GM21381 (cell line): ENCODE results near the gene USP34.

Source experiments
- ATAC-seq: cut with Tn5 transposase; IDR thresholded peaks from one replicate; pipeline ENCODE4 v1.9.1; 2021; ENCODE audit warnings: mild to moderate bottlenecking, moderate library complexity; ENCODE audit not compliant: unreplicated experiment

Gene USP34

DNA sequence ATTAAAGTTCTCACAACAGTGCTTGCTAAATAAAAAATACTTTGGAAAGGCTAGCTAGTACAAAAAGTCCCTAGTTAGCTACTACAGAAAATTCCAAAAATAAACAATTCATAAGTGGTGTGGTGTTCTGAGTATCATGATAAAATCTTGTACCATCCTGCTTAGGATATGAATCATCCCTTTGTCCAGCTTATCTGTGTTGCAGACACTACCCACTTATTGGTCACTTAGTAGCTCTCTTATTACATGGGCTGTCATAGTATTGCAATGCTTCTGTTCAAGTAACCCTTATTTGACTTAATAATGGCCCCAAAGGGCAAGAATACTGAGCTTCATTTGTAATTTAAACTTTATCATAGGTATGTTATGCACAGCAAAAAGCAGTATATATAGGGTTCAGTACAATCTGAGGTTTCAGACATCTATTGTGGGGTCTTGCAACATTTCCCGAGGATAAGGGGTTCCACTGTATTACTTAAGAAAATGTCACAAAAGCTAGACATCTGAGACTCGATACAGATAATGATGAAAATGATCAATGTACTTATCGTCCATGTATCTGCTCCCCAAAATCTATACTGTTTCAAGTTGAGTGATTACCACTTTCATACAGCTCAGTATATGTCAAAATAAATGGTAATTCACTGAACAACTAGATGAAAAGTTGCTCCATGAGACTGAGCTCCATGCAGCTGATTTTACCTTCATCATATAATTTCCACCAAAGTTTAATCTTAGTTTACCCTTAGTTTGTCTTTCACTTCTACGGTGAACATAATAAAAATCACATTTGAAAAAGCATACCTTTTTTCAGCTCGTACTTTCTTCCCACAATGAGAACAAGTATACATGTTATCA lies 215.1 kb downstream of the USP34 start:
- no peak for ATAC-seq

DNA sequence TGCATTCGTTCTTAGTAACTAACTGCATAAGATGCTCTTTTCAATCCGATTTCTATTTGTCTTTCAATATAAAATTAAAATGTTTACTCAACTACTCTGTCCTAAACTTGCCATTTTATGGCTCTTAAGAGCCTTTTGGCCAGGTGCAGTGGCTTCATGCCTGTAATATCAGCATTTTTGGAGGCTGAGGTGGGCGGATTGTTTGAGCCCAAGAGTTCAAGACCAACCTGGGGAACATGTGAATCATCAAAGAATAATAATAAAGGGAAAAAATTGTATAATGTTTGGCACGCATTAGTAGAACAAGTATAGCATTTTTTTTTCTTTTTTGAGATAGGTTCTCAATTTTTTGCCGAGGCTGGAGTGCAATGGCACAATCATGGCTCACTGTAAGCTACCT lies 216.4 kb downstream of the USP34 start:
- ATAC-seq = no peak

DNA sequence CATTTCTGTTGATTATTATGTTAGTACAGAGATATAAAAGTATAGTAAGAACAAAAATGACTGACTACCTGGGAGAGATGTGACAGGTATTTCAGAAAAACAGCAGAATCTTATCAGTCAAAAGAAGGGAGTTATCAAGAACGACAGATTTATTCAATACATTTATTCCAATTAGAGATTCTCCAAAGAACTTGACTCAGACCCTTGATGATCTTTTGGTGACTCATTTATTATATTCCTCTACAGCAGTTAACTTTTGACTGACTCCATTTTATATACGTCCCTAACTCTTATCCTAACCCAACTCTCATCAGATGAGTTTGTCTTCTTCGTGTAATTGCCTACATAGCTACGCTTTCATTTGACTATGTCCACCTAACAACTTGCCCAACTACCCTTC lies 217.8 kb downstream of the USP34 start:
- ATAC-seq = no peak

DNA sequence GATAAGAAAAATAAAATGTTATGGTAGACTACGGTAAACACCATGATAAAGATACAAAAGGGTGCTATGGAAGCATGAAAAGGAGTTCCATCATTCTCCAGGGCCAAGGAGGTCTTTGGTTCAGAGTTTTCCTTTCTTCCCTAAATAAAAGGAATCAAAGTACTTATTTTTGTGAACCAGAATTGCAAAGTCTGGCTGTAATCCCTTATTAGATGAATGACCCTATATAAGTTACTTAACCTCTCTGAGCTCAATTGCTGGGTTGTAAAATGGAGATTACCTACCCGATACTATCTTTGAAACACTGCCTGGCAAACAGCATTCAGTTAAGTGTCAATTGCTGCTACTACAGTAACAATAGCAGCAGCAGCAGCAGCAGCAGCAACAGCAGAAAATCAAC lies 218.9 kb downstream of the USP34 start:
- no peak for ATAC-seq

DNA sequence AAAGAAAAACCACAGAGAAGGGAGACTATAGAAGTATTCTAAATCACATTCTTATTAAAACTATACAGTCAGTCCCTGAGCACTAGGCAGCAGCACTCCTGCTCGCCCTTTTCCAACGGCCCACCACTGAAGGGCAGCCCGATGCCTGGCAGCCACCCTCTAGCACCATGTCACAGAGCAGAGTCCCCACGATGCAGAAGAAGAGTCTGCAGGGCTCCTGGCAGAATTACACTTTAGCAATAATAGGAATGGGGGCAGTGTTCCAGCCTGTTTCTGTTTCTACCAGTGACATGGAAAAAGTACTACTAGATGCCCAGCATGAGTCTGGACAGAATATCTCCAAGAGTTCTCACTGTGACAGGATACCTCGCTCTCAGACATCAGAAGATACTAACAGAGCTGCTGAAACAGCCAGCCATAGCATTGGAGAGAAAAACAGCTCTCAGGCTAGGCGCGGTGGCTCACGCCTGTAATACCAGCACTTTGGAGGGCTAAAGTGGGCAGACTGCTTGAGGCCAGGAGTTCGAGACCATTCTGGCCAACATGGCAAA lies 221.3 kb downstream of the USP34 start:
- ATAC-seq = no peak

DNA sequence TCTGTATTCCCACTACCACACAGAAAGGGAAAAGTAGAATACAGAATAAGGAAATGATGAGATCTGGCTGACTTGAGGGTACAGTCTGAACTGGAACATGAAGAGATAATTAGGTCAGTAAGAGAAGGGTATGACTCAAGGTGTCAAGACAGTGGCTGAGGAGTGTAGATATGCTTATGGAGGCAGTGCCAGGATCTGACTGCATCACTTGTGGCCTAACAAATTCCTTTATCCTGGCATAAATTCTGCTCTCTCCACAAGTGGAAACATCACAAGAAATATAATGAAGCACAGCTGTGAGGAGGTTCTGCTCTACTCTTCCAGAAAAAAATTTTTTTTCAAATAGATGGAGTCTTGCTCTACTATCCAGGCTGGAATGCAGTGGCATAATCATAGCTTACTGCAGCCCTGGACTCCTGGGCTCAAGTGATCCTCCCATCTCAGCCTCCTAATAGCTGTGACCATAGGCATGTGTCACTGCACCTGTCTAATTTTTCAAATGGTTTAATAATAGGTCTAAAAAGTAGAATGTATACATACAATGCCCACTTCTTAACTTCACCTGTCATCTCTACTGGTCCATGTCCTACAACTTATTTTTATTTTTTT lies 223.6 kb downstream of the USP34 start:
- ATAC-seq = no peak

DNA sequence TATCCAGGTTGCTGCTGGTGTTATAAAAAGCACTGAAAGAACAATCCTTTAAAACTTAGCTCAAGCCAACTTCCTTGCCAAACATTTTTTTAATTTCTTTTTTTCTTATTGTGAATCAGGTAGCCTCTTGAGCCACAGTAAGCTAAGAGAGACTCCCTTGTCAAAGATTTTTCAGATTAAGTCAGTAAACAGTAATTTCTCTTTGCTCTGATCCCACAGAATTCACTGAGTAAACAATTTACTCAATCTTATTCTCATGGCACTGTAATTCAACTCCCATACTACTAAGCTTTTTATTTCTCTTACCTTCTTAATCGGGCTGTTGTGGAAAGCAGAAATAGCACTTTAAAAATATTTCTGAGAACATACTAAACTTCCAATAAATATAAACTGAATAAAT lies 226.2 kb downstream of the USP34 start:
- no peak for ATAC-seq

DNA sequence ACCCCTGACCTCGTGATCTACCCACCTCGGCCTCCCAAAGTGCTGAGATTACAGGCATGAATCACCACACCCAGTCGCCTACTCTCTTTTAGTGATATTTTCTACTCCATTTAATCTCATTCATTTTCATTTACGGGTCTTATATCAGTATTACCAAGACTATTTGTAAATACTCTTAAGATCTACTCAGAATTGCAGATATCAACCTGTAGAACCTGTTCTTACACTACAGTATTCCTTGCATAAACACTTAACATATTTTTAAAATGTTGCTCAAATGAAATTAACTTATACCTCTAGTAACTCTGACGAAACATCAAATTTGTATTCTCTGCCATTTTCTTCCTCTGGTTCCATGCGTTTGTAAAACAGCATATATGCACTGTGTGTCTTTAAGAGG lies 229.6 kb downstream of the USP34 start:
- no peak for ATAC-seq

DNA sequence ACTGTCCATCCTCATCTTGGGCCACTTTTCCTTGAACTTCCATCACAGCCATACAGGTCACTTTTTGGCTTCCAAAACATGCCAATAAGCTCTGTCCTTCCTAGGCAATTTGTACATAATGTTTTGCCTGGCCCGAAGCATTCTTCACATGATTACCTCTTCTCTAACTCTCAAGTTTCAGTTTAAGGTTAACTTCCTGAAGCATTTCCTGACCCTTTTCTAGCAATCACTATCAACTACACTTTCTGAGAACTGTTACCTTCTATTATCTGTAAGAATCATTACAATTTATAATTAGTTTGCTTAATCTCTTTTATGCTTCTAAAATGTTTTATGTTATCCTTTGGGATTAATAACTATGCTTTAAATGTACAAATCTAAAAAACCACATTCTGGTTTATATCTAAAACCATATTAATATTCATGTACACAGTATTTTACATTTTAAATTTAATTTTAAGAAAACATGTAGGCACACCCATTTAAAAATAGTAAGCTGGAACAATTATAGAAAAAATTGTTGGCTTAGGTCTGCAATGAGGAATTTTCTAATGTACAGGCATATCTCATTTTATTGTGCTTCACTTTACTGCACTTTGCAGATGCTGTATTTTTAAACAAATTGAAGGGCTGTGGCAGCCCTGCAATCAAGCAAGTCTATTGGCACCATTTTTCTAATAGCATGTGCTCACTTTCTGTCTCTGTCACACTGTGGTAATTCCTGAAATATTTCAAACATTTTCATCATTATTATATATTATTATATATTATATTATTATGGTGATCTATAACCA lies 232.5 kb downstream of the USP34 start:
- ATAC-seq = no peak

DNA sequence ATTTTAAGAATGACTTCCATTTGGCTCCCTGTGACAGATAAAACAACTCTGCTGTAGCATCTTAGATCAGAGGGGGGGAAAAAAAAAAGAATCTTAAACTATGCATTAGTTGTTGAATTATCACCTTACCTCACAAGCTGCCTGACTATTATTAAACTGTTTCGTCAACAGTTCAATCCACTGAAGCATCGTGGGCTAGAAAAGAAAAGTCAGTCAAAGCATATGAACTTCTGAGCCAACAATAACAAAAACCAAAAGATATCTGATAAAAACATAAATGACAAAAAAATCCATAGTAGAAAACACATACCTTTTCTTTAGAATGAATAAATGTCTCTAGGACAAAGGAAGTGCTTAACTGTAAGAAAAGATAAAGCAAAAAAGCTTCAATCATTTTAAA lies 235.2 kb downstream of the USP34 start:
- ATAC-seq = no peak

DNA sequence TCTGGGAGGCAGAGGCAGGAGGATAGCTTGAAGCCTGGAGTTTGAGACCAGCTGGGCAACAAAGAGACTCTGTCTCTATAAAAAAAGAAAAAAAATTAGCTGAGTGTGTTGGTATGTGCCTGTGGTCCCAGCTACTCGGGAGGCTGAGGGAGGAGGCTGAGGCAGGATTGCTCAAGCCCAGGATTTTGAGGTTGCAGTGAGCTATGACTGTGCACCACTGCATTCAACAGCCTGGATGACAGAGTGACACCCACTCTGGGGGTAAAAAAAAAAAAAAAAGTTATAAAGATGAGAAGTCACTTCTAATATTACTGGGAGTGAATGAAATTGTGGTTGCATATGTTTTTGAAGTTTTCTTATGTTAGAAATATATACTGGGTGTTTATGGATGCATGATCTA lies 237.3 kb downstream of the USP34 start:
- no peak for ATAC-seq

DNA sequence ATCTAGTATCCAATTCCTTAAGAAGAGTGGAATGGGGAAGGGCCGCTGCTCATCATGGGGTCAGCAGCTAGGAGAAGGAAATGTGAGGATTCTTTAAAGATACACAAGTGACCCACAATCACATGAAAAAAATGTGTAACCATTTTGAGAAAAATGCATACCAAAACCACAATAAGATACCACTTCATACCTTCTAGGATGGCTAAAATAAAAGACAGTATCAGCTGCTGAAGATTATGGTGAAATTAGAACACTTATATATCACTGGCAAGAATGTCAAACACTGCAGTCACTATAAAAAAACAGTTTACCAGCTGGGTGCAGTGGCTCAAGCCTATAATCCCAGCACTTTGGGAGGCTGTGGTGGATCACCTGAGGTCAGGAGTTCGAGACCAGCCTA lies 241.0 kb downstream of the USP34 start:
- ATAC-seq = no peak

DNA sequence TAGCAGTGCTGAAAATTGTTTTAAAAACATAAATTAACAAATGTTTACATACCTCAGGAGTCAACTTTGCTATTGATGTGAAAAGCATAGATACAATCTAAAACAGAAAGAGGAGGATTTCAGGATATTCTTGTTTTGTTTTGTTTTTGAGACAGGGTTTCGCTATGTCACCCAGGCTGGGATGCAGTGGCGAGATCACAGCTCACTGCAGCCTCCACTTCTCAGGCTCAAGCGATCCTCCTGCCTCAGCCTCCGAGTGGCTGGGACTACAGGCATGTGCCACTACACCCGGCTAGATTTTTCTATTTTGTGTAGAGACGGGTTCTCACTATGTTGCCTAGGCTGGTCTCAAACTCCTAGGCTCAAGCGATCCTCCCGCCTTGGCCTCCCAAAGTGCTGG lies 248.3 kb downstream of the USP34 start:
- no peak for ATAC-seq

DNA sequence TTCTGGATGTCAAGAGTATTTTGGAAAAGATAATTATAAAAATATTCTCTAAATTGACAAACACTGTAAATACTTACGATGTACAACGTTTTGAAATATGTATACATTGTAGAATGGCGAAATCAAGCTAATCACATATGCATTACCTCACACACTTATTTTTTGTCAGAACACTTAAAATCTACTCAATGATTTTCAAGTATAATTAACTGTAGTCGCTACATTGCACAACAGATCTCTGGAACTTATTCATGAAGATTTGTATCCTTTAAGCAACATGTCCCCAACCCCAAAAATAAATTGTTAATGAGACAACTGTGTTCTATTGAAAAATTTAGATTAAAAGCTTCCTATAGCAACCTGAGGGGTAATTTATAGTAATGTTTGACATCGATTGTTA lies 249.1 kb downstream of the USP34 start:
- no peak for ATAC-seq

DNA sequence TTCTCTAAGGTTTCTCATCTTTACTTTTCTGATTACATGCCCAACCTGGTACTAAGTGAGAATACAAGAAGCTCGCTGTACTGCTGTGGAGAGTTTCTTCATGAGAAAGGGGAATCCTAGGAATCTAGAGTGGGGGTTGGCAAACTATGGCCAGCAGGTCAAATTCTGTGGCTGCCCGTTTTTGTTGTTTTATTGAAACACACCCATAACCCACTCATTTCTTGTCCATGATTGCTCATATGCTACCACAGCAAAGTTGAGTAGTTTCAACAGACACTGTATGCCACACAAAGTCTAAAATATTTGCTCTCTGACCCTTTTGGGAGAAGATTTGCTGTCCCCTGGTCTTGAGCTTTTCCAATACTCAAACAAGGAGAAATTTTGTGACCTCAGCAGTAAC lies 250.1 kb downstream of the USP34 start:
- ATAC-seq = no peak

DNA sequence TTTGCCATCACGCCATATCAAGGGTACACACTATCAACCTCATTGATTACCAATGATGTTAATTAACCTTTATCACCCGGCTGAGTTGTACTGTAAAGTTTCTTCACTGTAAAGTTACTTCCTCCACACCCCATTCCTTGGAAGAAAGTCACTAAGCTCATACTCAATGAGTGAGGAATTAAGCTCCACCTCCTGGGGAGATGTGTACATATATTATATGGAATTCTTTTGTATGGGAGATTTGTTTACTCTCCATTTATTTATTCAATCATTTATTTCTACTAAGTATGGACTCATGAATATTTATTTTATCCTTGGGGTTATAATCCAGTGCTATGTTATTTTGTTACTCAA lies 252.1 kb downstream of the USP34 start:
- ATAC-seq = no peak

DNA sequence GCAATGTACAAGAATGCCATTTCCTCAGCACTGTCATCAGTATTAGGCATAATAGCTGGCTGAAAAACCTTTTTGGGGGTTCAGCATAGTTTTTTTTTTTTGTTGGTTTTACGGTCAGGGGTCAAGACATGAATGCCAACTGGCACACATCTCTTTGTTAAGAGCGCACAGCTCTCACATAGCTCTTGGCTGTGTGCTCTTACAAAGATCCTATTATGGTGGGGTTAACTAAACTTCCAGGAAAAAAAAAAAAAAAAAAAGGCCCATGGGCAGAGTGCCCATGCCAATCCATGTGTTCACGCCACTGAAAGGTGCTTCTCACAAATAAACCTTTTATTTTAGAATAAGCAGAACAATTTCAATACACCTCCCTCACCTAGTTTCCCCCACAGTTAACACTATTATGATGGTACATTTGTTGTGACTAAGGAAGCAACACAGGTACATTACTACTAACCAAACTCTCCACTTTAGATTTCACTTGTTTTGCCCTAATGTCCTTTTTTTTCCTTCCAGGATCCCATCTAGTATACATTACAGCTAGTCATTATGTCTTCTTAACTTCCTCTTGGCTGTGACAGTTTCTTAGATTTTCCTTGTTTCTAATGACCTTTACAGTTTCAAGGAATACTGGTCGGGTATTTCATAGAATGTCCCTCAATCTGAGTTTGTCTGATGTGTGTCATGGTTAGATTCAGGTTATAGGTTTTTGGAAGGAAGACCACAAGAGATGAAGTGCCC lies 252.6 kb downstream of the USP34 start:
- no peak for ATAC-seq

DNA sequence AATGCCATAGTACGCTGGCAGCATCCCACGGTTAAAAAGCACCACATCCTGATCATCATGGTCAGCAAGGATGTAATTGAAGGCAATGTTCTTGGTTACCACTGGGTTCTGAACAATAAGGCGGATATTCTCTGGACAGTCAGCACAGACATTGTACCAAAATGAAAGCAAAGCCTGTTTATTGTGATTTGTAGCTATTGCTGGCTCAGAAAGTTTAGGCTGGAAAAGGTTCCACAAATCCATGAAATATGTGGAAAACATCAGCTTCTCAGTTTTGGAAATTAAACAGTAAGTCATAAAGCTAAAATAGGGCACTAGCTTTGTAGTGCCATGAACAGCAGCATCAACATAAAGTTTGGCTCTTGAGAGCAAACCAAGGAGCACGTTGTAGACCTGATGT lies 256.7 kb downstream of the USP34 start:
- no peak for ATAC-seq

DNA sequence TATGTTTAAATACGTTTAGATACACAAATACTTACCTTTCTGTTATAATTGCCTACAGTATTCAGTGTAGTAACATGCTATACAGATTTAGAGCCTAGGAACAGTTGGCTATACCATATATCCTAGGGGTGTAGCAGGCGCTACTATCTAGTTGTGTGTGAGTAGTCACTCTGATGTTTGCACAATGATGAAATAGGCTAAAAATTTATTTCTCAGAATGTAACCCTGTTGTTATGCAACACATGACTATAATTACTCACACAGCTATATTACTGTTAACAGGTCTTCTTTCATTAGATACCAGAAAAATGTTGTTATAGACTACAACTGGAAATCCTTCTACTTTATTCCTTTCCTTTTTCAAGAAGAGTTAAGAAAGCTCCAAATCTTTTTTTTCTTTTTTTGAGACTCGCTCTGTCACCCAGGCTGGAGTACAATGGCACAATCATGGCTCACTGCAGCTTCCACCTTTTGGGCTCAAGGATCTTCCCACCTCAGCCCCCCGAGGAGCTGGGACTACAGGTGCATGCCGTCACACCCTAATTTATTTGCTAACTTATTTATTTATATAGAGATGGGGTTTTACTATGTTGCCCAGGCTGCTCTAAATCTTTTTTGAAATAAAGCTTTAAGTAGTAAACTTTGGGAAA lies 260.4 kb downstream of the USP34 start:
- ATAC-seq = no peak

DNA sequence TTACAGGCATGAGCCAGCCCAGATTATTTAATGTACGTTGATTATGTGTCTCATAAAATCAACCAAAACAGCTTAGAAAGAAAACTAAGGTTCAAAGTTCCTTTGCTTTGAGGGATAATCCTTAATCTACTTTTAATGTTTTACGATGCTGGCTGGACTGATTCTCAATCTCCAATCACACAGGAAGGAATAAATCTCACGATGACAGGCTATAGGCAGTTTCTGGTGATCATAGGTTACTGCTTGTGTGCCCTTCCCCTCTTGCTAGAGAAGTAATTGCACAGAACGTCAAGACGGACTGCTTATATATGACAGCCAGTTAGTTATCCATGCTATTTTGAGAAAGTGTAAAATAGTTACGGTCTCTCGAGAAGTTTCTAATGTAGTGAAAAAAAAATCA lies 265.8 kb downstream of the USP34 start:
- no peak for ATAC-seq

DNA sequence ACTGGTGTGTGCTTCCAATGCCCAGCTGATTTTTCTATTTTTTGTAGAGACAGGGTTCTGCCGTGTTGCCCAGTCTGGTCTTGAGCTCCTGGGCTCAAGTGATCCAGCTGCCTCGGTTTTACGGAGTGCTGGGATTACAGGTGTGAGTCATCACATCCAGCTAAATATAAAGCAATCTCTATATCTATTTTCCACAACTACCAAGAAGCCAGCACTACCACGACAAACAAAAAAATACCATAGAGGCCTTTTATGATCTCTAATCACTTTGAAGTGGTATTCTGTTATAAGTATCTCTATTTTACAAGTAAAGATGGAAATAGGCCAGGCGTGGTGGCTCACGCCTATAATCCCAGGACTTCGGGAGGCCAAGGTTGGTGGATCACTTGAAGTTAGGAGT lies 274.2 kb downstream of the USP34 start:
- no peak for ATAC-seq
